HPDE6-E6E7 (cell line): Measurements from ENCODE around the gene FAM234B.
"Not testable (repeated sequence)": the region's sequence is repeated elsewhere in the genome, so short reads cannot be mapped to it uniquely, and the experiment has no call there.

Experiments
- DNase-seq: peaks from one replicate; pipeline ENCODE4 v3.0.0; 2011; ENCODE audit warnings: missing footprints; ENCODE audit errors: extremely low spot score

FAM234B gene

DNA sequence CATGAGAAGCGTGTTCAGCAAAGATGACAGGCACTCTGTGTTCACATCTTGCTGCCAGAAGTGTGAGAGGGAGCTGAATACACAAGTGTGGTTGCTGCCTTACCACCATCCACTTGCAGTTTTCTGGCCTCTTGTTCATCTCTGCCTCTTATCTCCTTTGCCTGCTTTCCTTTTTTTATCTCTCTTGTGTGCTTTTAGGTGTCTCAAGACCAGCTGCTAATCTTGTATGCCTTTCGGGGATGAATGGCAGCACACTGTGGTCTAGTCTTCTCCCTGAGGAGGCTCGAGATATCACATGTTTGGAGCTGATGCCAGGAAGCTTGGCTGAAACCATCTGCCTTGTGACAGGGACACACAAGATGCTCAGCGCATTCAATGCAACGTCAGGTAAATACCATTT lies 17.2 kb downstream of the FAM234B start:
- DNase-seq = no peak

DNA sequence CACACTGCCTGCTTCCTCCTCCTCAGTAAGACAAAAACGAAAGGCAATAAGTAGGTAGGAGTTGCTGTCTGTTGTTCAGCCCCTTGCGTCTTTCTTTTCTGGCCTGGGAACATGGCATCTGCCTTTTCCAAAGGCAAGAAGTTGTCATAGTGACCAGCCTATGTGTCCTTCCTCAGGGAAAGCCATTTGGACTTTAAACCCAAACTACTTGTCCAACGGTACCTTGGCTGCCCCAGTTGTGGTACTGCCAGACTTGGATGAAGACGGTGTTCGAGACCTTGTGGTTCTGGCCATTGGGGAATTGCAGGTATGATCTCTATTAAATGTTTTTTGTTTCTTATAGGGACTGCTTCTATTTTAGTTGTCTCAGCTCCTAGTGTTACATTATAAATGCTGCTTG lies 18.5 kb downstream of the FAM234B start:
- no peak for DNase-seq

DNA sequence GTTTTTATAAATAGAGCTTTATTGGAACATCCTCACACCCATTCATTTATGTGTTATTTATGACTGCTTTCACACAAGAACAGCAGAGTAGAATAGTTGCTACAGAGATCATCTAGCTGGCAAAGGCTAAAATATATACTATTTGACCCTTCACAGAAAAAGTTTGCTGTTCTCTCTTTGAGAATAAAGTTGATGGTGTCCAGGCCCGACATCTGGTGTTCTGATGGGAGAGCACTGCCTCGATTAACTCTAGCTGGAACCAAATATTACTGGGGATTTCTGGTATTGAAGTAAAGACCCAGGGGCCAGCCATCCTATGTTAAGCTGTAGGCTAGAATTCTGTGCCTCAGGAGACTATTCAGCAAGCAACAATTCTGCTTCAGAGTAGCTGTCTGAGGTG lies 21.8 kb downstream of the FAM234B start:
- no peak for DNase-seq

DNA sequence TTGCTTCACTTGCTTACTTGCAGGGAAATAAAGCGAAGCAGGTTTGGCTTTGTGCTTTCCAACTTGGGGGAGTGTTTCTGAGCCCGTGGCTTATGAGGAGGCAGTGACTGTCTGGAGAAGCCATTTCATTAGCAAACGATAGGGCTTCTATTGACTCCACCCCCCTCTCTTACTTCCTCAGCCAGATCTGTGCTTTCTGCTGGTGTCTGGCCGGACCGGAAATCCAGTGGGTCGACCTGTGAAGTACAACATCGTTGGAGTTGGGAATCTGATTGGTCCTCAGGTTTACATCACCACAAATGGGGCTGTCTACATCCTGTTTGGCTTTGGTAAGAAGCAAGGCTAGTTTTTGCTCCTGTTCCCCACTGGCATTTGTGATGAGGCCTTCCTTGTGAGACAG lies 22.3 kb downstream of the FAM234B start:
- DNase-seq = no peak

DNA sequence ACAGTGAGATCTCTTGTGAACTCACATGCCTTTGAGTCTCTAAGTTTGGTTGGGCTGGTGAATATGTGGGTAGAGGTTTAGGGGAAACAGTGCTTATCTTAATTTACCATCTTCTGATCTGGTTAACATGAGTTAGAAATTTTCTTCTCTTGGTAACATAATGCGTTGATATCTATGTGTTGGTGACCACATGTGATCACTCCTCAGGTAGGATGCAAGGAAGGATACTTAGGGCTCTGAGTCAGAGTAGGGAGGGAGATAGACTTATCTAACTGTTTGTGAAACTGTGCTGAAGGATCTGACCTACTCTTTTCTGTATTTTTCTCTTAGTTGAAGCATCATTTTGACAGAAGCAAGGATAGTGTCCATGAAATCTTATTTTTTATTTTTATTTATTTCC lies 23.1 kb downstream of the FAM234B start:
- no peak for DNase-seq

DNA sequence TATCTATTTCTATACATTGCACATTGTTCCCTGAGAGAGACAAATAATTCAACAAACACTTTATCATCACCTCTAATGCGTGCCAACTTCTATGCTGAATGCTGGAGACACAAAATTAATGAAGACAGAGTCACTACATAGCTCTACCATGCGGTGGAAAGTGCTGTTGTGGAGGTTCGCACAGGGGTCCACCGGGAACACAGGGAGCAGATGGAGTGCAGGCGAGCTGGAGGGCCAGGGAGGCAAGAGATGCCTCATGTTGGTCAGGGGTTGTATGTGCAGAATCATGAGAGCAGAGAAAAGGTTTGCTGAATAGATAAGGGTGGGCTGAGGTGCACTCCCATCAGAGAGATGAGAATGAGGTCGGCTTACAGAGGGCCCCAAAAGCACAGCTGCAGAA lies 25.2 kb downstream of the FAM234B start:
- no peak for DNase-seq

DNA sequence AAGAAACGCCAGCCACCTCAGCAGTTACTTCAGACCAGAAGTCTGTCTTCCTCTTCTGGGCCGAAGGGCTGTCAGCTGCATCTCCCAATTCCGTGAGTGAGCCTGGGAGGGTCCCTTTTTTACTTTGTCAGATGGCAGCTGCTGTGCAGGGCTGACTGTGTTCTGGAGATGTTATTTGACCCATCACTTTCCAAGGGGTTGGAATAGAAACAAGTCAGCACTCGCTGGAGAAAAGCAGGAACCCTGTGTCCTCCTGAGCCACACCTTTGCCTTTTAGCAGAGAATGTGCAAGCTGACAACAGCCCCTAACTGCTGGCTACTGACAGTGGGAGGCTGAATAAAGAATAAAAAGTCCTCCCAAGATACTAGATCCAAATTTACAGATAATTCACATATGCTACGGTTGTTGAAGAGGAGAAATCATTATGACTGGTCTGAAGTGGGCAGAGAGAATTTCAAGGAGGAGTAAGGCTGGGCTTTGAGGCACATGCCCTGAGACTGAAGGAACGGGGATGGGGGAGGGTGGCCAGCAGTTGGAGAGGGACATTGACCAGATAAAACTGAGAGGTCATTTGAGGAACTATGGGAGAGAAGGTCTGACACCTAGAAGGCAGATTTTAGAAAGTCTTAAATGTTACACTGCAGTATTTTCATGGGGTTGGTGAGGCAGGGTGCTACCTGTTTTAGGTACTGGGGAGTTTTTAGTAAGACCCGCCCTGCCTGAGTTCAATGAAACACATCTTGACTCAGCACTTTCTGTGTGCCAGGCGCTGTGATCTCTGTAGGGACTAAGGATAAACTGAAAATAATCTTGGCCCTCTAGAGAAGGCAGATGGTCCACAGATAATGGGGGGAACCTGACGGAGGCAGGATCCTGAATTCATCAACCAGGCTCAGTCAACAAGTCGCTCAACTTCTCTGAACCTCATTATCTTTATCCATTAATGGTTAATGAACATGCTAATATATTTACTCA lies 27.4 kb downstream of the FAM234B start:
- DNase-seq = peak; percentile 34

DNA sequence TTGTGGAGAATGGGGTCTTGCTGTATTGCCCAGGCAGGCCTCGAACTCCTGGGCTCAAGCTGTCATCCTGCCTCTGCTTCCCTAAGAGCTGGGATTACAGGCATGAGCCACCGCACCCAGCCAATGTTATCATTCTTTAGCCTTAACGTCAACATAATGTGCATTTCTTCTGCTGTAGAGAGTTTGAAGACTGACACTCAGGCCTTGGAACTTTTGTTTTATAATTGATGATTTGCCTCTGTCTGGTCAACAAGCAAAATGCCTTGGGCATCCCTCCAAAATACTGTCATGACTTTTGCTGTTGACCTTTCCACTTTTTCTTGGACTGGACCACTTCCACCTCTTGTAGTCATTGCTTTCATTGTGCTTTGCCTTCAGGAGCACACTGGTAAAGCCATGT lies 29.0 kb downstream of the FAM234B start:
- DNase-seq = no peak

DNA sequence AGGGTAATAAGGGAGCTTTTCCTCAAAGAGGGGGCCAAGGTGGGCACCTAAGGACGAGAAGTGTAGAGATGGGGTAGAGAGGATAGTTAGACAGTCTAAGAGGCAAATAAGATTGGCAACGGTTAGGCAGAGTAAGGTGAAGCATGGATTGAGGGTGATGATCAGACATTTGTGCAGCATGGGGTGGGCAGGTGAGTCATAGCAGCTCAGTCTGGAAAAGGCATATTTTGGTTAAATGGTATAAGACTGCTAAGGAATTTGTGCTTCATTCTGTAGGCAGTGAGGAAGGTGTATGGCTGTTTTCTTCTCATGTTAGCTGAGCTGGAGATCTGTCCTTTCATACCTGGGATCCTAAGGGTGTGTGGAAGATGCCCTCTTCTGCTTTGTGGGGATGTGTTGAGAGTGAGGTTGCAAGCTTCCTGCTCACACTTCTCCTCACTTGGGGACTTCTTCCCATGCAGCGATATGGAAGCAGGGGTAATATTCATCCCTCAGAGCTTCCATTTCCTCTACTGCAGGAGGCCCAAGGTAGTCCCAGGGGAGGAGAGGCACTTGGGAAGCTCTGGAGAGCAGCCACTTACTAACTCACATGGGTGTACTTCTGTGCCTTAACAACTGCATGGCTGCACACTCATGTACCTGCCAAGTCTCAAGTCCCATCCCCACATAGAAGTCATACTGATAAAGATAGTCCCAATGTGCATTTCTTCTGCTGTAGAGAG lies 30.4 kb downstream of the FAM234B start:
- no peak for DNase-seq

DNA sequence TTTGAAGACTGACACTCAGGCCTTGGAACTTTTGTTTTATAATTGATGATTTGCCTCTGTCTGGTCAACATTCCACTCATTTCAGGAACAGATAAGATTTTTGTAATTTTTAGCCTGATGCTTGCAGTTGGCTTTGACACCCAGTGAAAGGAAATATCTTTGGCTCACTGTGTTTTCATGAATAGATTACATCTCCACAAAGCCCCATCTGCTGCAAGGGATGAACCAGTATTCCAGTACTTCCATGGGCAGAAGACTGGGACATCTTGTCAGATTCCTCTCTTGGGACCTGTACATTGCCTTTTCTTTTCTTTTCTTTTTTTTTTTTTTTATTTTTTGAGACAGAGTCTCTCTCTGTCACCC lies 30.9 kb downstream of the FAM234B start:
- no peak for DNase-seq

DNA sequence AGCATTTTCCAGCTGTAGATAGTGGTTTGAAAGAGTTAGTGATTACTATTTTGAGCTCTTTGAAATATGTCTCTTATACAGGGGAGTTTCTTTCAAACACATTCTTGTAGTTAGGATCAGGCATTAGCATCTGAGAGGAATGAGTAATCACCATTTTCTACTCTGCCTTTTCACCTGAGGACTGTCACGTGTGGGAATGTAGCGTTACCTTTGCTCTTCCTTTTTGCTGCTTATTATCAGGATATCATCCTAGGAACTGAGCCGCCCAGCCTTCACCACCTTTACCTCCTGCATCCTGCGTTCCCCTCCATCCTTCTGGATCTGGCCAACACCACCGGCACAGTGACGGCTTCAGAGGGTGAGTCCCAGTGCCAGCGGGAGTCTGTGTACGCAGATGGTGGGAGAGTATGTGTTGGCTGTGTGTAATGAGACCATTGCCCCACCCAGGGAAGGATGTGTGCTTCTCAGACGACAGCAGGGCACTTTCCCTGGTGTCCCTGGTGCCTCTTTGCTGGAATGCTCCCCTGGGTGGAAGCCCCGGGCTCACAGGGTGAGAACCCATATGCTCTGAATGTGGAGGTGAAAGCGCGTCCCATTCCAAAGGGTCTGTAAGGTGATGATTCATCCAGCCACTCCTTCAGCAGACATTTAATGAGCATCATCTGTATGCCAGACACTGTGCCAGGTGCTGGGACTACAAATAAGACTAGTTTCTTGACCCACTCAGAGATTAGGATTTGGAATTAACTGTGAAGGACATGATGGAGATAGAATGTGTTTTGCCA lies 31.8 kb downstream of the FAM234B start:
- DNase-seq = no peak

DNA sequence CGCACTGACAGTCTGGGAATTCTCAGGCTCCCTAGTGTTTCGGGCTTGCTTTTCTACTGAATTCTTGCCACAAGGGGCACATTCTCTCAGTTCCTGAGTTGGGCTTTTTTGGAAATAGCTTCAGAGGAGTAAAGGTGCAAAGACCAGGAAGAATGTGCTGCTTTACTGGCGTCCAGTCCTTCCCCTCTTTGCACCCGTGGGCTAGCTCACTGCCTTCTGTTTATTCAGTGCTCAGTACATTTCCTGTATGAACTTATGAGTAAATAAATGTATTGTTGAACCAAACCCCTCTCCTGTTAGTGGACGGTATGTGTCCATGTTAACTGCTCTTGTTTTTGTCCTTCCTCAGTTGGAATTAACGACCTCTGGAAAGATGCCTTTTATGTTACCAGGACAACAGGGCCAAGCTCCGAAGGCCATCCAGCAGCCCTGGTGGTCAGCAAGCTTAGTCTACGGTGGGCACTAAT lies 35.3 kb downstream of the FAM234B start:
- DNase-seq = no peak

DNA sequence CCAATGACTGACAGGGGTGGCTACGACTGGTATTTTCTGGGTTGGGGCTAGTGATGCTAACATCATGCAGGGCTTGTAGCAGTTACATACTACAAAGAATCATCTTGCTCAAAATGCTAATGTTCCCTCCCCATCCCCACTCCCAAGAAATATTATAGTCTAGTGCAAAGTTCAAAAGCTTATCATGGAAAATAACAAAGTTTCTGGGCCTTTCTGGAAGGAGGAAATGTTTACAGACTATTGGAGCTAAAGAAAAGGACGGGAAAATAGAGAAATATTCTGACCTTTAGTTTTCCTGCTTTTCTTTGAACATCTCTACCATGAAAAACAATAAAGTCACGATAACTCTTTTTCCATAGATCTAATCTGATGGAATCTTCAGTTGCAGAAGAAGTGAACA lies 36.1 kb downstream of the FAM234B start:
- DNase-seq = no peak

DNA sequence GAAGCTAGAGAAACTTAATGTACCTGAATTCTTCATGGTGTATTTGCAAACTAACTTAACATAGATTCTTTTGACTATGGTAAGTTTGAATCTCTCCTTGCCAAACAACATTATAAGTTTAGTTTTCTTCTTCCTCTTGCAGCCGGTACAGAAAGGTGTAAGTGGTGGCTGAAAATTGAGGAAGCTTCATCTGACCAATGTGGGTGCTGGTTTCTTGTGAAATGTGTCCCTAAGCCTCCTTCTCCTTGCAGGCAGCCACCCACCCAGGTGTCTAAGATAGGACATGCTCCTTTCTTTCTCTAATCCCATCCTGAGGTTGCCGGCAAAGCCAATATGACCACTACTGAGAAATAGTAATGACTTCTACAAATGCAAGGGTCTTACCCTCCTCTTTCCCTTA lies 38.7 kb downstream of the FAM234B start:
- DNase-seq = no peak

DNA sequence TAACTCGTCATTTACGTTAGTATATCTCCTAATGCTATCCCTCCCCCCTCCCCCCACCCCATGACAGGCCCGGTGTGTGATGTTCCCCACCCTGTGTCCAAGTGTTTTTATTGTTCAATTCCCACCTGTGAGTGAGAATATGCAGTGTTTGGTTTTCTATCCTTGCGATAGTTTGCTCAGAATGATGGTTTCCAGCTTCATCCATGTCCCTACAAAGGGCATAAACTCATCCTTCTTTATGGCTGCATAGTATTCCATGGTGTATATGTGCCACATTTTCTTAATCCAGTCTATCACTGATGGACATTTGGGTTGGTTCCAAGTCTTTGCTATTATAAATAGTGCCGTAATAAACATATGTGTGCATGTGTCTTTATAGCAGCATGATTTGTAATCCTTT lies 39.5 kb downstream of the FAM234B start:
- not testable (repeated sequence) for DNase-seq

DNA sequence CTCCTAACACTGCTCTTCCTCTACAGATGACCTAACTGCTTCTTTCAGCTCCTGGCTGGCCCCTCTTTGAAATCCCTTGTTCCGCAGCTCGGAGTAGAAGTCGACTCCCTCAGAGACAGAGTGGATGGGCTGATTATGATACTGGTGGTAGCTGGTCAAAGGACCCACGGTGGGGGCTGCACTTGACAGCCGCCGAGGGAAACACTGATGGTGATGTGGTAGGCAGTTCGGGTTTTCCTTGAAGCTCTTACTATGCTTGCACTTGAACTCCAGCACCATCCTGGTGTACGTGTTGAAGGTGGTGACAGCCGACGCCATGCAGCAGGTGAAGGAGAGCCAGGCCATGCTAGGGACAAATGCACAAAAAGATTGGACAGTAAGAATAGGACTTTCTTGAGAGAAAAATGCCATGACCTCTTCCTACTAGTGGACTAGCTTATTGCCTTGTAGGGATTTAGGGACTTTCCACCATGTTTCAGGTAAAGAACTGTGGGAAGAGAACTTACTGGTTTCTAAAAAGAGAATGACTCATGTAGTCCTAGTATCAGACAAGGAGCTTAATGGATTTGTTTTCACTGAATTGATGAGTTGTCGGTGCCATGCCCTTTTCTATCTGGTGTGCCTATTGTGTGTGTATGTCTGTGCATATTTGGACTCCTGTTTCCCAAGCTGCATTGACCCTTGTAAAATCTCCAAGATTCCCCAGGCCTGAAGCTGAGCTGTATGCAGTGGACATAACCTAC lies 40.9 kb downstream of the FAM234B start:
- no peak for DNase-seq

DNA sequence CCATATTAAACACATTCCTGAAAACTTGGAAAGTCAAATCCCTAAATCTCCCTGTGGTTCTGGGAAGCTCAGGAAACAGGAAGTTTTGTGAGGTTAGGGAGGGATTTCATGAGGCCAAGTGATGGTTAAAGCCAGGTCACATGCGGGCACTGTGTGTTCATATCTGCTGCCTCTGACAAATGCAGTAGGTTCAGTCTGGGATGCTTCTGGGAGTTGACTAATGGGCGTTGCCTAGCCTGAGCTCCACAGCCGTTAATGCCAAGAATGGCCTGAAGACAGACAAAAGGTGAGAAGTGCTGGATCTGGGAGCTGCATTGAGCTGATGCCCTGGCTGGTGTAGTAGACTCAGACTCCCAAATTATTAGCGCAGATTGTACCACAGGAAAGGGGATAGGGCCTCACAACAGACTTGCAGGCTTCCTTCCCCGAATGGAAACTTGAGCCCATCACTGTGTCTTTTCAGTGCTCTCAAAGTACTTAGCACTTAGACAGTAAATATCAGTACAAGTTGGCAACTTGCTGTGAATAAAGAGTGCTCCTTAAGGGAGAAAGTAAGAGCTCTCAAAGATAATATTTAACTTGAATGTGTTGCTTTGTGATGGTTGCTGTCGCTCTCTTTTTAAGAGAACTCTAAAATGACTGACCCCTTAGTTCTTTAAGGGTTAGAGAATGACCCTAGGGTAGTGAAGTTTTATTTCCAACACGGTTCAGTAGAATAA lies 41.9 kb downstream of the FAM234B start:
- DNase-seq = no peak

DNA sequence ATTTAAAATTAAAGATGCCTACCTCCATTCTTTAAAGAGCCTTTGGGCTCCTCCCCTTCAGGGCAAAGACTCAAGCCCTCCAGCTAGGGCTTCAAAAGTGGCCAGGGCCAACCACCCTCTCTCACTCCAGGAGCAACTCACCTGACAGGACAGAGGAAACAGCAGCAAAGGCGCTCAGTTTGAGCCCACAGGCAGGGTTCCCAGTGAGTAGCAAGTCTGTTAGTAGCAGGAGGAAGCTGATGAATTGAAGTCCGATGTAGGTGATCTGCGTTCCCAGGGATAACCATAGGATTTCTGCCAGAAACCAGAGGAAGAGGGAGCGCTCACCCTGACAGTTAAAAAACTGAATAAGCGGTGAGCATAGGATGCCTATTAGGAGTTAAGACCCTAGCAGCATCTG lies 43.6 kb downstream of the FAM234B start:
- DNase-seq = no peak

DNA sequence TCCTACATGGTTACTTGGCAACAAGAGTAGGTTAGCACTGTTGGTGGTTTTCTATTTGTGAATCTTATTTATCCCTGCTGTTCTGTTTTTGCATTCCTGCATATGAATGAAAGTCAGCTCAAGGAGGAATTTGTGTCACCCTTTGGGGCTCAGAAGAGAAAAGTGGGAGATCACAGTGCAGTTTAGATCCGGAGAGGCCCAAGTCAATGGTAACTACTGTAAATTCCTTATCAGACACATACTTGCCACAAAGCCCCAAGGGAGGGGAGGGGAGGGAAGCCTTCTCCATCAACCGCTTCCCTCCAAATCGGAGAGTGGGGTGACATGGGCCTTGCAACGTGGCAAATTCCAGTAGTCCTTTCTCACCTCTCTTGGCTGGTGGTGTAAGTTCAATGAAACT lies 44.3 kb downstream of the FAM234B start:
- no peak for DNase-seq

DNA sequence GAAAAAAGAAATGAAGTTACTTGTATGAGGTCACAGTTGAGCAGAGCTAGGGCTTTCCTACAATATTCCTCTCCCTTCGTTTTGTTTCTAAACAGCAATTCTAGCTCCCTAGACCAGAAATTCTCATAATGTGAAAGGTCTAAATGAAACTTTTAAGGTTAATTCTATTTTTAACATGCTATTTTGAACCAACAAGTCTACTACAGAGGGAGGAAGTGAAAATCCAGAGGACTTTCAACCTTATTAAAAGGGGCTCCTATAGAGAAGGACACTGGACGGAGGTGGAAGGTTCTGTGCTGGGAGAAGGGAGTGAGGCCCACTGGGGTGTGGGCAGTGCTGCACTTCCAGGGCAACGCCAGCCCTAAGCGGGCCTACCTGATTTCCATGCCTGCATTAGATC lies 45.9 kb downstream of the FAM234B start:
- no peak for DNase-seq

DNA sequence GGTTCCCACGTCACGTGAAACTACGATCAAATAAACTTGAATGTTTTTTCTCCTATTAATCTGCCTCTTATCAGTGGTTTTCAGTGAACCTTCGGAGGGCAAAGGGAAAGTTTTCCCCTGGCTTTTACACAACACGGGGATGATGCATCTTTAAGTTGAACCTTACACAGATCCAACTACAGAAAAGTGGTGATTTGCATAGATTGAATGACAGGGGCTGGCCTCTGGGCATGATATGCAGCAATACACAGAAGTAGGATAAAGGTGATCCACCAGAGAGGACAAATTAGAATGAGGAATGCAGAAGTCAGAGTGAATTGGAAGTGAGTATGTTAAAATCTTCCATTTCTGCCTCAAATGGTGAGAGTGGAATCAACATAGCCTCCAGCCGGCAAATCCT lies 47.7 kb downstream of the FAM234B start:
- no peak for DNase-seq
